Hematopoietic multipotent progenitor cell treated with erythropoietin and hydrocortisone succinate and interleukin-3 and kit ligand, for 4 days (in vitro differentiated cells): ENCODE data around the gene UBA5.

ENCODE experiments used
- DNase-seq: peaks from one replicate; pipeline ENCODE4 v3.0.0-alpha.2; 2015

UBA5 gene

GRCh38 chr3:132654721-132655120, 5.4 kb upstream of the UBA5 start:
- DNase-seq, result no peak

- no peak for DNase-seq
Observed at GRCh38 chr3:132655471-132655870, 4.7 kb upstream of the UBA5 start.

DNA sequence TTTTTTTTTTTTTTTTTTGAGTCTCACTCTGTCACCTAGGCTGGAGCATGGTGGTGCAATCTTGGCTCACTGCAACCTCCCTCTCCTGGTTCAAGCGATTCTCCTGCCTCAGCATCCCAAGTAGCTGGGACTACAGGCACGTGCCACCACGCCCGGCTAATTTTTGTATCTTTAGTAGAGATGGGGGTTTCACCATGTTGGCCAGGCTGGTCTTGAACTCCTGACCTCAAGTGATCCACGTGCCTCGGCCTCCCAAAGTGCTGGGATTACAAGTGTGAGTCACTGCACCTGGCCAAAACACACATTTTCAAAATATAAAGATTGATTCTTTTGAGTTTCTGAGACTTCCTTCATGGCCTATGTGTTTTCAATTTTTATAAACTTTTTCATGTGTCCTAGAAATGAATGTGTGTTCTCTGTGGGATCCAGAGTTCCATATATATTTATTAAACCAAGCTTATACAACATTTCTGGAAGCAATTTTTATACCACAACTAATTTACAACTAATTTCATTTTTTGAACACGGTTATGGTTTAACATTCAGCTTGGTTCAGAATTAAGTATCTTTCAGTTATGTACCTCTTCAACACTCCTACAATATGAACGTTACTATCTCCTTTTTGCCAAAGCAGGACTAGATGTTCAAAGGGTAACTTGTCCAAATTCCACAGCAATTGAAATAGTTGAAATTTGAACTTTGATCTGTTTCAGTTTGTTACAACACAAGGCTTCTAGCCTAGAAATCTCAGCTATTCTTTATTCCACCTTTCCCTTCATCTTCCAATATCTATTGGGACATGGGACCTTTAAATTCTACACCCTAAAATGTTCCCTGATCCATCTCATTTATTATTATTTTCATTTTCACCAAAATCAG, 2.0 kb upstream of the UBA5 start:
- DNase-seq, result no peak

DNA sequence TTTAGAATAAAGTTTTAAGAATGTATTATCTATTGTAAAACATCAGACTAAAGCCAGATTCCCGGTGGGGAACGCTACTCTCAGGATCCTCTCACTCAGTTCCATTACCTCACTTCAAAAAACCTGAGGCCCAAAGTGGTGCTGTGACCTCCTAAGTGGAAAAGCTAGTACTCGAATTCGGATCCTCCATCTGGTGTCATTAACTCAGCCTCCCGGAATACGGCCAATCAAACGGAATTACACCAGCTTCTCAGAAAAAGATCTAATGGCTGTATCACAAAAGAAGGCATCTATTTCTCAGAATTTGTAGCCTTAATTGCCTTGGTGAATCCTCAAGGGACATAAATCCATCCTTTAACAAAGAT, 1.1 kb upstream of the UBA5 start:
- DNase-seq, result no peak

GRCh38 chr3:132659365-132660051, 621 bp upstream of the UBA5 start, which contains the start of gene ACAD11:
Gene ACAD11 (minus strand): TSS chr3:132659809. CDS start chr3:132659751, 58 bp downstream.
- peak; percentile 83 for DNase-seq

DNA sequence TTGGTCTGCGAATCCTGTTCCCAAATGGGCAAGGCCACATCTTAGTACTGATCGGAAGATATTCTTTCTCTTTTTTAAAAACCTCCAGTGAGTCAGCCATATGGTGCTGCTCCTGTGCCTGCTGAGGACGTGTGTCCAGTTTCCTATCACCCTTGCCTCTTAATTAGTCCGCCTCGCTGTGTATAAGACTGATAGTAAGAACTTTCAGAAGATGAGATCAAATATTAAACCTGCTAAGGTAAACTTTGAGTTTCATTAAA, 612 bp downstream of the UBA5 start:
- DNase-seq, result peak; percentile 56

DNA sequence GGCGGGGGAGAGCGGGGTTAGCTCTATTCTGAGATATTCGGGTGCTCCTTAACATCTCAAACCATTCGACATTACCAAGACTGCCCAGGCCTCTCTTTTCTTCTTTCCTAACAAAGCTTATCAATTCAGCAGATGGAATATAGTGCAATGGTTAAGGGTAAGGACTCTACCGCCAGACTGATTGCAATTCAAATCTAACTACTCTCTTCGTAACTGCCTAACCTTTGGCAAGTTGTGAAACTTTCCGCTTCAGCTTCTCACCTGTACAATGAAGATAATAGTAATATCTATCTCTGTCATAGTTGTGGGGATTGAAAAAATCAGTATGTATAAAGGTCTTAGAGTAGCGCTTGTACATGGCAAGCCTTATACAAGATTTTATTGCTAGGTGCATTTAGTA, 972 bp downstream of the UBA5 start:
- no peak for DNase-seq

- no peak for DNase-seq
Observed at GRCh38 chr3:132662212-132662611, 2.1 kb downstream of the UBA5 start.

- DNase-seq, result no peak
Observed at GRCh38 chr3:132665230-132665745, 5.2 kb downstream of the UBA5 start.

DNA sequence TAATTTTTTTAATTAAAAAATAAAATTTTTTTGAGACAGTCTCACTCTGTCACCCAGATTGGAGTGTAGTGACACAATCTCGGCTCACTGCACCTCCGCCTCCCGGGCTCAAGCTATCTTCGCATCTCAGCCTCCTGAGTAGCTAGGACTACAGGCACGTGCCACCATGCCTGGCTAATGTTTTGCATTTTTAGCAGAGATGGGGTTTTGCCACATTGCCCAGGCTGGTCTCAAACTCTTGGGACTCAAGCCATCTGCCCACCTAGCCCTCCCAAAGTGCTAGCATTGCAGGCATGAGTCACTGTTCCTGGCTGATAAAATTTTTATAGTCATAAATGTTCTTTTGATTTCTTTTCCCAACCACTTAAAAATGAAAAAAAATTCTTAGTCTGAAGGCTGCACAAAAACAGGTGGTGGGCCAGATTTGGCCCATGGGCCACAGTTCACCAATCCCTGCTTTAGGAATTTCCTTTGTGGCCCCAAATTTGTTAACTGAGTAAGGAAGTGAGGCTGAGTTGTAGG, 9.2 kb downstream of the UBA5 start:
- DNase-seq, result peak; percentile 22

GRCh38 chr3:132675408-132675807, 15.3 kb downstream of the UBA5 start:
- no peak for DNase-seq

DNA sequence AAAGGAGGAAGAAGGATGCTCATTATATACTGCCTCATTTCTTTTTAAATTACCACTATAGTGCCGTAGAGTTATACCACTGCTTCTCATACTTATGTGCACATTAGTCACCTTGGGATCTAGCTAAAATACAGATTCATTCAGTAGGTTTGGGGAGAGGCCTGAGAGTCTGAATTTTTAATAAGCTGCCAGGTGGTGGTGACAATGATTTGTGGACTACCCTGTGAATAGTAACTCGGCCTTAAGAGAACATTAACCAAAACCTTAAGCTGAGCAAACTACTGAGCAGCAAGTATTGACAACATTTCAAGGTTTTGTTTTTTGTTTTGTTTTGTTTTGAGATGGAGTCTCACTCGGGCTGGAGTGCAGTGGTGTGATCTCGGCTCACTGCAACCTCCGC, 19.8 kb downstream of the UBA5 start:
- DNase-seq, result no peak

DNA sequence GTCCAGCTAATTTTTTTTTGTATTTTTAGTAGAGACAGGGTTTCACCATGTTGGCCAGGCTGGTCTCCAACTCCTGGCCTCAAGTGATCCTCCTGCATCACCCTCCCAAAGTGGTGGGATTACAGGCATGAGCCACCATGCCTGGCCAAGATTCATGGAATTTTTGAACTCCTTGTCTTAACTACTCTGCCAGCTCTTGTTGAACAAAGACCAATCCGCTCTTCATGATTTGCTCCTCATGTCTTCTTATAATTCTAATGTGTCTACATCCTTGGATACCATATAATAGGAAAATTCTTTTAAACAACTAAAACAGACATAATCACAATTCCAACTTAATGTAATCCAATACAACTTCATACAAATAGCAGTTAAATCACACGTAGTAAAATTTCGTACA, 21.3 kb downstream of the UBA5 start:
- no peak for DNase-seq

GRCh38 chr3:132682201-132682600, 22.1 kb downstream of the UBA5 start:
- DNase-seq, result no peak

DNA sequence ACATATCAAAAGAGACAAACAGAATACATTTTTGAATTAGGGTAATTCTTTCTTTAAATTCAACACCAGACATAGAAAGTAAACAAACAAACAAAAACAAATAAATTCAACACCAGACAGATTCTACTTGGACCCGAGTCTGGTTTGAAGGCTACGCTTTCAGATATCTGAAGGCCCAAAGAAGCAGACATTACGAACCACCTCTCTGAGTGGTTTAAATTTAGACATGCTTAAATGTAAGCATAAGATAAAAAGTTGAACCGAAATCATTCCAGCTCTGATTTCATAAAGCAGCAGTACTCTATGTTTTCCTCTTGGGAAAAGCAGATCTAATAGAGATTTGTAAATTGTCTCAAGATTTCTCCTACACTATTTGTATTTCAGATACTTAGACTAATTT, 29.9 kb downstream of the UBA5 start:
- DNase-seq, result no peak

- no peak for DNase-seq
Observed at GRCh38 chr3:132694991-132695390, 34.9 kb downstream of the UBA5 start.

DNA sequence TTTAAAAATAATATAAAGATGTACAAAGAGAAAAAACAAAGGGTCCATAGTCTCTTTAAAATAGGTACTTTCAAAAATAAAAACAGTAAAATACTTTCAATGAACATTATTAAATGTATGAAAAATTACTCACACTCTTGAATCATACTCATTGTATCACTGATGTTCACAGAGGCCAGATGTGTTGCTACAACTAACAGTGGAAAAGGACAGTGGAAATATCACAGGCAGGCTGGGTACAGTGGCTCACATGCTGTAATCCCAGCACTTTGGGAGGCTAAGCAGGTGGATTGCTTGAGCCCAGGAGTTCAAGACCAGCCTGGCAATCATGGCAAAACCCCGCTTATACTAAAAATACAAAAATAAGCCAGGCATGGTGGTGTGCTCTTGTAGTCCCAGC, 35.3 kb downstream of the UBA5 start:
- no peak for DNase-seq

GRCh38 chr3:132703733-132704132, 43.6 kb downstream of the UBA5 start:
- DNase-seq, result no peak

DNA sequence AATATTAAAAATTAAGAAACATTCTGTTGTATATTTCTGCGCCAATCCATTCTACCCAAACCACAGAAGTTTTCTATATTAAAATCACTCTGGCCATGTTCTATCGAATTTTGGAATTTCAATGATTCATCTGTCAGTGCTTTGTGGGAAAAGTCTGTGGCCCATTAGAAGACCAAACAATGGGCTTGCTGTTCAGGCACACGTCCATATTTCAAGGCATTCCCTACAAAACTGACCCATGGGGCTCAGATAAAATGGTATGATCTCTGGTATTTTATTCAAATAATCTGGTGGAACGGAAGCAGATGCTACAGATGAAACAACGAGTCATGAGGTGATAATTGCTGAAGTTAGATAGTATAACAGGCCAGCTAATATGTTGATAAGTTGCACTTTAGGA, 49.6 kb downstream of the UBA5 start:
- no peak for DNase-seq

DNA sequence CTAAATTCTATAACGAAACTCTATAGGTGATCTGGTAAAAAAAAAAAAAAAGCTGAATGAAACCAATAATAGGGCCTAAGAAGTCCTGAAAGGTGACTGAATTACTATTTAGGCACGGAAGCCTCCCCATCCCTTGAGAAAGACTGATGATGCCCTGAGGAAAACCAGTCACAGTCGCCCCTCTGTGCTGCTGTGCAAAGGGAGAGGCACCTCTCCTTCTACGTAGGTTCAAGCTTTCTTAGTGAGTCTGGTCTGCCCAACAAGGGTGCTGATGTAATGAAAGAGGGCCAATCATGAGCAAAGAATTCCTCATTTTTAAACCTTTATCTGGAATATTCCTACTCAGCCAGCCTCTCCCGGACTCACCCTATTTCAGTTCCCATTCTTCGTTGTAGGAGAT, 50.2 kb downstream of the UBA5 start:
- no peak for DNase-seq

GRCh38 chr3:132713977-132714727, 54.0 kb downstream of the UBA5 start:
- no peak for DNase-seq

GRCh38 chr3:132716372-132716771, 56.2 kb downstream of the UBA5 start:
- no peak for DNase-seq

GRCh38 chr3:132720228-132720627, 60.1 kb downstream of the UBA5 start:
- DNase-seq, result peak; percentile 52
